GM10847 (cell line): ENCODE data around the gene DMD.

ENCODE experiments used
- POLR2A ChIP-seq: IDR thresholded peaks from 2 replicates; pipeline ENCODE4 v1.6.1; 2011; ENCODE audit not compliant: insufficient read length; ENCODE audit errors: extremely low read depth

The DMD gene

GRCh38 chrX:31706466-31706865 is 1504.9 kb downstream of the DMD start:
- no peak for TF ChIP-seq POLR2A

- no peak for TF ChIP-seq POLR2A
Measured at GRCh38 chrX:31705816-31706215, 1505.5 kb downstream of the DMD start.

- no peak for TF ChIP-seq POLR2A
Measured at GRCh38 chrX:31704938-31705337, 1506.4 kb downstream of the DMD start.

GRCh38 chrX:31702222-31702621 is 1509.1 kb downstream of the DMD start:
- TF ChIP-seq POLR2A = no peak

GRCh38 chrX:31697294-31697916 is 1513.9 kb downstream of the DMD start:
- TF ChIP-seq POLR2A = no peak

GRCh38 chrX:31679861-31680260 is 1531.5 kb downstream of the DMD start:
- TF ChIP-seq POLR2A = no peak

- no peak for TF ChIP-seq POLR2A
Measured at GRCh38 chrX:31670245-31670644, 1541.1 kb downstream of the DMD start.

- TF ChIP-seq POLR2A = no peak
Measured at GRCh38 chrX:31665454-31665853, 1545.9 kb downstream of the DMD start.

GRCh38 chrX:31663172-31663571 is 1548.2 kb downstream of the DMD start:
- no peak for TF ChIP-seq POLR2A

GRCh38 chrX:31661280-31661810 is 1550.0 kb downstream of the DMD start:
- TF ChIP-seq POLR2A = no peak

GRCh38 chrX:31658360-31658759 is 1553.0 kb downstream of the DMD start:
- TF ChIP-seq POLR2A = no peak

- no peak for TF ChIP-seq POLR2A
Measured at GRCh38 chrX:31656013-31656412, 1555.3 kb downstream of the DMD start.

GRCh38 chrX:31653422-31653821 is 1557.9 kb downstream of the DMD start:
- no peak for TF ChIP-seq POLR2A

- TF ChIP-seq POLR2A = no peak
Measured at GRCh38 chrX:31652650-31653049, 1558.7 kb downstream of the DMD start.

- TF ChIP-seq POLR2A = no peak
Measured at GRCh38 chrX:31649201-31649600, 1562.1 kb downstream of the DMD start.

GRCh38 chrX:31633349-31633748 is 1578.0 kb downstream of the DMD start:
- TF ChIP-seq POLR2A = no peak

- TF ChIP-seq POLR2A = no peak
Measured at GRCh38 chrX:31629195-31629594, 1582.2 kb downstream of the DMD start.
